Stomach (tissue), 9 donors: Measurements from ENCODE around the gene C3orf20. TPM values are rescaled to one million over a fixed set of nuclear protein-coding genes. Genes with fewer than 3 reads are reported as not detected.
A peak's percentile ranks its signal among the peaks of the same experiment; 100 is the strongest.

ENCODE experiments used
- DNase-seq, 2 donors: peaks; one replicate each; pipeline versions ENCODE4 v3.0.0 to v3.0.0-alpha.2; 2013 to 2019
- H3K27ac ChIP-seq, 5 donors: fragments of 200-600 bp in 4 of 5; sonication (generic) in 4 of 5; one replicate each; pipeline ENCODE4 v1.5.1; 2013 to 2019; ENCODE audit warnings: mild to moderate bottlenecking in 1 of 5, moderate library complexity in 1 of 5
- H3K27me3 ChIP-seq, 3 donors: fragments of 200-600 bp; sonication (generic); one replicate each; pipeline ENCODE4 v1.5.1; 2017 to 2019; ENCODE audit warnings: mixed run types in 1 of 3
- H3K36me3 ChIP-seq, 4 donors: fragments of 200-600 bp; sonication (generic); 1 replicate in 3 of 4; 2 replicates in 1 of 4; pipeline ENCODE4 v1.5.1; 2016 to 2019
- H3K4me1 ChIP-seq, 4 donors: fragments of 200-600 bp; sonication (generic); one replicate each; pipeline ENCODE4 v1.5.1; 2016 to 2019
- H3K4me3 ChIP-seq, 4 donors: fragments of 200-600 bp; sonication (generic) in 3 of 4; one replicate each; pipeline ENCODE4 v1.5.1; 2016 to 2019; ENCODE audit warnings: mild to moderate bottlenecking in 1 of 4
- H3K9me3 ChIP-seq, 4 donors: fragments of 200-600 bp; sonication (generic); one replicate each; pipeline ENCODE4 v1.5.1; 2016 to 2019
- EP300 ChIP-seq: sonication (generic); formaldehyde crosslinking; IDR thresholded peaks from one replicate; pipeline ENCODE4 v1.6.1; 2017; ENCODE audit warnings: antibody characterized with exemption
- POLR2A ChIP-seq, 4 donors: fragments of 450-650 bp; IDR thresholded peaks; one replicate each; pipeline ENCODE4 v1.6.1; 2016; ENCODE audit warnings: antibody characterized with exemption in 4 of 4, control low read depth in 2 of 4, mild to moderate bottlenecking in 1 of 4, moderate library complexity in 1 of 4
- POLR2AphosphoS5 ChIP-seq, 3 donors: sonication (generic); formaldehyde crosslinking; IDR thresholded peaks; one replicate each; pipeline ENCODE4 v1.6.1; 2016; ENCODE audit warnings: antibody characterized with exemption in 3 of 3
- WGBS, 5 donors: extraction: QIAGEN DNeasy Blood & Tissue Kit in 3 of 5; methylation state at CpG; one replicate each; pipeline versions ENCODE4 v1.1.5 to v1.1.7; 2013 to 2018; 5-methylcytosine and 5-hydroxymethylcytosine counted together
- intact Hi-C: fragments of 100-400 bp; cut with DNase I; formaldehyde crosslinking; loops from one replicate; pipeline ENCODE4 v1.15.1; 2023; ENCODE audit warnings: low total_unique reads
- polyA plus RNA-seq, 3 donors: library from polyadenylated mRNA; stranded (reverse); fragments of 200-250 nt; gene quantifications; one replicate each; pipeline ENCODE4 v1.2.3, GENCODE V29; 2013
- total RNA-seq, 5 donors: library from RNA; depleted of rRNA; stranded (reverse); fragments of >200 nt; gene quantifications; one replicate each; pipeline versions ENCODE4 v1.1.0 to v1.2.3, GENCODE V29; 2014 to 2016
- TF ChIP-seq, protein P1 (sequence below), 7 experiments: fragments of 450-650 bp in 4 of 7; fragments of 200-600 bp in 3 of 7; sonication (generic) in 3 of 7; IDR thresholded peaks; one replicate each; pipeline ENCODE4 v1.5.1; 2016 to 2019; ENCODE audit warnings: antibody characterized with exemption in 7 of 7, control low read depth in 2 of 7, mild to moderate bottlenecking in 1 of 7
- donor health status: healthy with polysubstance abuse.
- donor health status: Bipolar disorder and iron deficiency.
- donor health status: healthy.

Gene C3orf20
- total and polyA plus RNA-seq, 8 donors: 0.37 TPM; not detected in 7

- Histone ChIP-seq H3K27me3 (peaks cover 0 to 18% (median 0%) of the 10 kb centered on the region in 3 donors), H3K27ac (no peak overlapping the region), H3K36me3 (no peaks in the 10 kb centered on the region), H3K4me1 (peaks cover 0 to 3% (median 0%) of the 10 kb centered on the region in 4 donors), H3K9me3 (peaks cover 0 to 5% (median 1%) of the 10 kb centered on the region in 4 donors), H3K4me3 (no peak overlapping the region)
- intact Hi-C loops: no loop called here
- TF ChIP-seq POLR2A (IDR thresholded peaks at IDR 0.05) (no peak), POLR2AphosphoS5 (IDR thresholded peaks at IDR 0.05) (no peak), EP300 (no peak)
- TF ChIP-seq, protein P1, sequence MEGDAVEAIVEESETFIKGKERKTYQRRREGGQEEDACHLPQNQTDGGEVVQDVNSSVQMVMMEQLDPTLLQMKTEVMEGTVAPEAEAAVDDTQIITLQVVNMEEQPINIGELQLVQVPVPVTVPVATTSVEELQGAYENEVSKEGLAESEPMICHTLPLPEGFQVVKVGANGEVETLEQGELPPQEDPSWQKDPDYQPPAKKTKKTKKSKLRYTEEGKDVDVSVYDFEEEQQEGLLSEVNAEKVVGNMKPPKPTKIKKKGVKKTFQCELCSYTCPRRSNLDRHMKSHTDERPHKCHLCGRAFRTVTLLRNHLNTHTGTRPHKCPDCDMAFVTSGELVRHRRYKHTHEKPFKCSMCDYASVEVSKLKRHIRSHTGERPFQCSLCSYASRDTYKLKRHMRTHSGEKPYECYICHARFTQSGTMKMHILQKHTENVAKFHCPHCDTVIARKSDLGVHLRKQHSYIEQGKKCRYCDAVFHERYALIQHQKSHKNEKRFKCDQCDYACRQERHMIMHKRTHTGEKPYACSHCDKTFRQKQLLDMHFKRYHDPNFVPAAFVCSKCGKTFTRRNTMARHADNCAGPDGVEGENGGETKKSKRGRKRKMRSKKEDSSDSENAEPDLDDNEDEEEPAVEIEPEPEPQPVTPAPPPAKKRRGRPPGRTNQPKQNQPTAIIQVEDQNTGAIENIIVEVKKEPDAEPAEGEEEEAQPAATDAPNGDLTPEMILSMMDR (IDR thresholded peaks at IDR 0.05): no peak
- peak in 1 of 2 donors; percentile 69 for DNase-seq
- 60 to 70% (median 63%) methylated on average over 8 of the region's 8 CpGs for WGBS, 5 donors
Observed at GRCh38 chr3:14784087-14784681, 109.2 kb downstream of the C3orf20 start.

DNA sequence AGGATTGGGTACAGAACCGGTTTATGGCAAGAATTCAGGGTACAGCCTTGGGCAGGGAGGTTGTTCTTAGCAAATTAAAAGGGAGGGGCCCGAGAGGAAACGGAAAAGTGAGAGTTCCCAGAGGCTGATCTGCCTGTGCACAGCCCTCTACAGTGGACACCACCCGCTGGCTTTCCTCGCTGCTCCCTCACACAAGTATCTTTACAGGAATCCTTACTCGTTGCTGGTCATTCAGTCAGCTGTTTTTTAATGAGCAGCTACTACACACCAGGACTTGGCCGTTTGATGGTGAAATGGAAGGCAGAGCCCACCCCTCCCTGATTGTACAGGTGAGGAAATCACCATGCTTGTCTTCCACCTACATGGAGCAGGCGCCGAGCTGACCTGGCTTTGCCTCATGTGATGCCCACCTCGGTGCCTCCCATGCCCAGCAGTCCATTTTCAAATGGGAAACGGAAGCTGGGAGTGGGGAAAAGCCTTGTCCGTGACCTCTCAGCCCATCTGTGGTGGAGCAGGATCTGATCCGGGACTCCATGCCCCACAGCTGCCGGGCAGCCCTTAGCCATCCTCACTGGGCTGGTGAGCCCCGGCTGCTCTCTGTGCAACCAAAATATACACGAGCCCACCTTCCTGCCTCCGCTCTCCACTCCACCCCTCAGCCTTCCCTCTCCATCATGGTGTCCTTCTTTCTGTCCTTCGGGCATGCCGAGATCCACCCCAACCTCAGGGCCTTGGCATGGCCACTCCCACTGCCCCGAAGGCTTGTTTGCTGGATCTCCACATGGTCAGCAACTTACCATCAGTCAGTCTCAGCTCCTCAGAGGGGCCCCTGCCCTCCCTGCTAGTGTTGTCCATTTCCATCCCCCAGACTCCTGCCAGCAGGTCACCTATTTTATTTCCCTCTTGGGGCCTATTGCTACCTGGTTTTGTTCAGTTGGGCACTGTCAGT lies 110.5 kb downstream of the C3orf20 start:
- Histone ChIP-seq H3K4me3 (no peak overlapping the region), H3K9me3 (no peaks in the 10 kb centered on the region), H3K27ac (no peak overlapping the region), H3K36me3 (no peaks in the 10 kb centered on the region), H3K27me3 (peaks cover 0 to 18% (median 0%) of the 10 kb centered on the region in 3 donors), H3K4me1 (peaks cover 0 to 3% (median 0%) of the 10 kb centered on the region in 4 donors)
- no peak for DNase-seq
- TF ChIP-seq, protein P1 (IDR thresholded peaks at IDR 0.05): no peak
- TF ChIP-seq POLR2AphosphoS5 (IDR thresholded peaks at IDR 0.05) (no peak), POLR2A (IDR thresholded peaks at IDR 0.05) (no peak), EP300 (no peak)
- intact Hi-C loops: no loop called here
- WGBS, 5 donors: 82 to 89% (median 88%) methylated on average over 16 to 20 of the region's 20 CpGs

DNA sequence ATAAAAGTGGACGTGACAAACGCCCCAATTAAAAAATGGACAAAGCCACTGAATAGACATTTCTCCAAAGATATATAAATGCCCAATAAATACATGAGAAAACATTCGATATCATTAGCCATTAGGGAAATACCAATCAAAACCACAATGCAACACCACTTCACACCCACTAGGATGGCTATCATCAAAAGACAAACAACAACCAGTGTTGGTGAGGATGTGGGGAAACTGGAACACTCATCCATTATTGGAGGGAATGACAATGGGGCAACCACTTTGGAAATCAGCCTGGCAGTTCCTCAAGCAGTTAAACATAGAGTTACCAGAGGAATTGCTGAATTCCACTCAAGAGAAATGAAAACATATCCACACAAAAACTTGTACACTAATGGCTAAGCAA lies 111.4 kb downstream of the C3orf20 start:
- Histone ChIP-seq H3K4me3 (no peak overlapping the region), H3K36me3 (no peaks in the 10 kb centered on the region), H3K4me1 (peaks cover 0 to 4% (median 0%) of the 10 kb centered on the region in 4 donors), H3K27me3 (peaks cover 0 to 23% (median 0%) of the 10 kb centered on the region in 3 donors), H3K27ac (no peak overlapping the region), H3K9me3 (no peaks in the 10 kb centered on the region)
- no peak for DNase-seq
- TF ChIP-seq POLR2A (IDR thresholded peaks at IDR 0.05): no peak
- TF ChIP-seq POLR2AphosphoS5 (IDR thresholded peaks at IDR 0.05): no peak
- intact Hi-C loops: no loop called here
- 89 to 99% (median 93%) methylated on average over 3 of the region's 3 CpGs for WGBS, 5 donors

GRCh38 chr3:14787630-14788029 lies 112.7 kb downstream of the C3orf20 start:
- intact Hi-C loops: no loop called here

More at GRCh38 chr3:14787630-14788029, 112.7 kb downstream of the C3orf20 start:
- peaks cover 0 to 28% (median 0%) of the 10 kb centered on the region in 3 donors for H3K27me3 ChIP-seq
- DNase-seq: no peak
- H3K36me3 ChIP-seq: no peaks in the 10 kb centered on the region
- no peak overlapping the region for H3K4me3 ChIP-seq
- no peak overlapping the region for H3K27ac ChIP-seq
- H3K9me3 ChIP-seq: no peaks in the 10 kb centered on the region
- TF ChIP-seq POLR2AphosphoS5 (IDR thresholded peaks at IDR 0.05) (no peak), EP300 (no peak), POLR2A (IDR thresholded peaks at IDR 0.05) (no peak)
- TF ChIP-seq, protein P1 (IDR thresholded peaks at IDR 0.05): no peak
- peaks cover 0 to 7% (median under 1%) of the 10 kb centered on the region in 4 donors for H3K4me1 ChIP-seq
- WGBS, 5 donors: 29 to 52% (median 32%) methylated on average over 7 of the region's 7 CpGs
